Stimulated activated CD4-positive, alpha-beta T cell treated with anti-CD3 and anti-CD28 coated beads, Interleukin-1b, Interleukin-23, amount 100 ng/mL, for 48 hours (primary cell): ENCODE measurements around the gene CYRIA.

Source experiments
- DNase-seq: peaks from one replicate; pipeline ENCODE4 v3.0.0-alpha.2; 2020

The CYRIA gene

DNA sequence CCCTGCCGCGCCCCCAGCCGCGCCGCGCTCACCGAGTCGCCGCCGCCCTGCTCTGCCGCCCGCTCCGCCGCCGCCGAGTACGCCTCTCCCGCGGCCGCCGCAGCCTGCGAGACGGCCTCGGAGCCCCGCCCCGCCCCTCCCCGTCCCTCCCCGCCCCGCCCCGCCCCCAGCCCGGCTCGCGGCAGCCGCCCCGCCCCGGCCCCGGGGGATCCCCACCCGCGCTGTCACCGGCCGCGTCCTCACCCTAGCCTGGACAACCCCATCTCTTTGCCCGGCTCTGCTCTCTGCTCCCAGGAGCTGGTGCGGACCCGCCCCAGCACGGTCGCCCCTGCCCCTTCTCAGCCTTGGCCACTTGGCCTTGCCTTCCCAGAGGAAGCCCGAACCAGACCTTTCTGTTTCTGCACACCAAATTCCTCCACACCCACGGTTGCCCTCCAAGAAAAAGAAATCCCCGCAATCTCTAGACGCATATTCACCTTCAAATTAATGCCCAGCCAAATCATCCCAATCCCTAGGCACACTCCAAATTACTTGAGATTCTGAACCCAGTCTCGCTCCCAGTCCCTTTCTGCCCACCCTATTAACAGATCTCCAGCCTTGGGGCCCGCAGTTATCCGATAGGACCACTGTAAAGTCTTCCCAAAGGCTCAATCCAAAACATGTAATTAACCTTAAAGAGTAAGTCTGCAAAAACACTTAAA, at the start of gene CYRIA:
Gene CYRIA, minus strand, starts transcription at position 87 of the 701 bp plus-strand sequence. CDS start 77,715 bp downstream, outside the sequence.
- peak; percentile 45 for DNase-seq

DNA sequence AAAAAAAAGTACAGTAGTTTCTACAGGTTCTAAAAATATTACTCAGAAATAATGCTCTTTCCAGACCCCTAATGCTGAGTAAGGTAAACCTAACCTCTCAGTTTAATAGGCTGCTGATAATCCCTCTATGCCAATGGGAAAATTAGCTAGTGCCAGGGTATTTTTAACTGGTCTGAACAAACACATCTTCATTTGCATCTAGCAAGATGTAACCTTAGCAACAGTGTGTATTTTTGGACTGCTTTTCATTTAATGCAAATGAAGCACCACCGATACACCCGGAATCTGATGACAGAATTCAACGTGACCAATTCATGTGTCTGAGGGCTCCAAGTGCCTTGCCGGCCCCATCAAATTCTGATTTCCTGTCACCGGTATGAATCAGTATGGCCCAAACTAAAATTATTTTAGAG, 47.4 kb upstream of the CYRIA start:
- no peak for DNase-seq

DNA sequence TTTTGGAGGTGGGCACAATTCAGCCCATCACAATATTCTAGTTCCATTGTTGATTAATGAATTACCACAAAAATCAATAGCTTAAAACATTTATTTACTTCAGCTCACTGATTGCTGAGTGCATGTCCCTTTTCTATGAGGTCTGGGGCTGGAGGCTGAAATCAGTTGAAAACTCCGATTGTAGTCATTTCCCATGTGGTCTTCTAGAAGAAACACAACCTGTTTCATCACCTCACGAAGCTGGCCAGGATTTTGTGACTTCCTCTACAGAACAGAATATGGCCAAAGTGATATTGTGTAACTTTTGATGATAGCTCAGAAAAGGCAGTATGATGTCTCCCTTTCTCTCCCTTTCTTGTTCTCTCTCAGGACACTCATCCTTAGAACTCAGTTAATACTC, 44.1 kb upstream of the CYRIA start:
- no peak for DNase-seq

DNA sequence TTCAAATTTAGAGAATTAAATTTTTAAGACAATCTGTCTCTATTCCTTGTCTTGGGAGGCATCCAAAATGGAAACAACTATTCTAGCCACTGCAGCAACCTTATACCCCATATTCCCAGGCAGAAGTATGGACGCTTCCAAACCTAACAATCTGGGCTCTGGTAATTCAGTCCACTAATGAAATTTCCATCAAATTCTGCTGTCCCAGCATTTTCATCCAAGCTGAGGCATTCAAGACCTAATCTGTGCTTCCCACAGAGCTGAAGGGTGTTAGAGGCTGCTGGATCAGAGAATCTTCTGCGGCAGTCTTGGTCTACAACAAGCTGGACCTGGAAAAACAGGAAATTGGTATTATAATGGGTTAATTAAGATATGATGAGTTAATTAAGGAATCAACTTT, 42.5 kb upstream of the CYRIA start:
- no peak for DNase-seq

DNA sequence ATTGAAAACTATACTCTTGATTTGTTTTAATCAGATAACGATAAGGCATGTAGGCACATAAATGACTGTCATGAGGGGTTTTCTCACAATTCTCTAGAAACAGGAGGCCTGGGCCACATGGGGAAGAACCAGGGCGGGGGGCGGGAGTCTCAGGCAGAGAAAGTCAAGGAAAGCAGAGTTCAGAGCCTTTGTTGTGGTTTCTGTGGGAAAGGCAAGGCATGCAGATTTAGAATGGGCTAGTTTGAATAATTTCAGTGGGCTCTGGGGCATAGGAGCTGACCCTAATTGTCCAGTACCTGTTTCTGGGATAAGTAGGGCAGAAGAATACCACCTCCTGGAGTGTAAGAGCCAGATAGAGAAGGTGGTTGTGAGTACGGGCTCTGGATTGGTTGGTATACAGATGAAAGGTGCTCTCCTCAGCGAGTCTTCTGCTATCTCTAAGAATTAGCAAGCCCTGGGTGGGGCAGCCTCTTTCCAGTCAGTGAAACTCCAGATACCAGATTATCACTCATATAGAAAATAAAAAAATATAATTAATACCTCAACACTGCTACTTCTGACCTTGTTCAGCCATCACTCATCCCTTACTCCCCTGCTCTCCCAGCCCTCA, 41.5 kb upstream of the CYRIA start:
- DNase-seq = no peak

DNA sequence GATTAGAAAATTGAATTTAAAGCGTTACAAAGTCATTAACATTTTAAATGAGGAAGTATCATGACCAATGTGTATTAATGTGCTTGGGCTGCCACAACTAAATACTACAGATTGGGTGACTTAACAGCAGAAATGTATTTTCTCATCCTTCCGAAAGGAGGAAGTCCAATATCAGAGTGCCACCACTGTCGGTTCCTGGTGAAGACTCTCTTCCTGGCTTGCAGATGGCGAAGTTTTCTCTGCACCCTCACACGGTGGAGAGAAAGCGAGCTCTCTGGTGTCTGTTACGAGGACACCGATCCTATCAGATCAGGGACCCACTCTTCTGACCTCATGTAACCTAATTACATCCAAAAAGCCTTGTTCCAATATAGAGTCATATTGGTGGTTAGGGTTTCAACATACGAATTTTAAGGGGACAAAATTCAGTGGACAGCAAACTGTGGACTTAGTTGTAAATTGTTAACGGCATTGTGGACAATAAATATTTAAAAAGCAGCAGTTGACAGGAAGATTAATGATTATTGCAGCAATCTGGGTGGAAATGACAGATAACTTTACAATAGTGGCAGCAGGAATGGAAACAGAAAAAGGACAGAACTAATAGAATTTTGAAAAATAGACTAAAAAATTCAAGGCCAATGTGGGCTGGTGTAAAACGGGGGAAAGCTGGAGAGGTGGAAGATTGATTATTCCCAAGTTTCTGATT, 35.1 kb upstream of the CYRIA start:
- DNase-seq = no peak

DNA sequence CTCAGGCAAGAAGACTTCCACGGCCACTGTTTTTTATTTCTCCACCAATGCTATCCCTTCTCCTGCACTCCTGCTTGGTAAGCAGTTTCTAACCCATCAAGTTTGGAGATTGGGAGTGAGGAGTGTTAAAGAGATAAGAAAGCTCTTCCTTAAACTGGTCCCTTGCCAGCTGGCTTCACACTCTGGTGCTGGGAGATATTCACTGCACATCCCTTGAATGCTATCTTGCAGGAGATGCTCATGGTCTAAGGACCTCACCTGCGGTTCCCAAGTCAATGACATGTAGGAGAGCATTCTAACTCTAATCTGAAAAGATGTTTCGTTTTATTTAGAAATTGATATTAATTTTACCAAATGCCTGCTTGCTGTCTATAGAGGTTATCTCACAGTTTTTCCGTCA, 28.2 kb upstream of the CYRIA start:
- no peak for DNase-seq

DNA sequence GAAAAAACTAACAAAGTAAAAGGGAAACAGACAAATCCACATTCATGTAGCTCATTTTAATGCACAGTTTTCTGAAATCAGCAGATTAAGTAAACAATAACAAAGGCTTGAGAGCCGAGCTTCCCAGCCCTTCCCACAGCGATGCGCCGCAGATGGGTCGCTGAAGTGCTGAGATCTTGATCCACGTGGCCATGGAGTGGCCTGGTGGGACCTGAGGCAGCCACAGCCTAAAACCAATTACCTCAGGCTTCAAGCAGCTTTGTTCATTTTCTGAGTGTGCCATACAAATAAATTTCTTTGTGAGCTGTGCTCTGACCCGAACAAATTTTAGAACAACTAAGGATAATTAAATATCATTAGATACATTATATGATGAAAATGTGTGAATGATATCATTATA, 25.6 kb upstream of the CYRIA start:
- no peak for DNase-seq

DNA sequence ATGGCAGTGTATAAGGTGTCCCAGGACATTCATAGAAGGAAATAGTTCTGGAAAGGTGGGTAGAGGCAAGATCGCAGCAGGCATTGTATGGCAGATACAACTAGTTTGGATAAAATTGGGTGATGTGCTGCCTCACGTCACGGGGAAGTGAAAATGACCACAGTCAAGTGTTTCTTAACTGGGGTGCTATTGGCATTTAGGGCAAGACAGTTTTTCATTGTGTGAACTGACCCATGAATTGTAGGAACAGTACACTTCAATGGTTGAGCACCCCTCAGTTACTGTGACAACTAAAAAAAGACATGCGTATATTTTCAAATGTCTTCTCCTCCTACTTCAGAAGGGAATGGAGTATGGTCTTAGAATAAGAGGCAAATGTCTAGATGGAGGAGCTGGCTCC, 22.3 kb upstream of the CYRIA start:
- DNase-seq = no peak

DNA sequence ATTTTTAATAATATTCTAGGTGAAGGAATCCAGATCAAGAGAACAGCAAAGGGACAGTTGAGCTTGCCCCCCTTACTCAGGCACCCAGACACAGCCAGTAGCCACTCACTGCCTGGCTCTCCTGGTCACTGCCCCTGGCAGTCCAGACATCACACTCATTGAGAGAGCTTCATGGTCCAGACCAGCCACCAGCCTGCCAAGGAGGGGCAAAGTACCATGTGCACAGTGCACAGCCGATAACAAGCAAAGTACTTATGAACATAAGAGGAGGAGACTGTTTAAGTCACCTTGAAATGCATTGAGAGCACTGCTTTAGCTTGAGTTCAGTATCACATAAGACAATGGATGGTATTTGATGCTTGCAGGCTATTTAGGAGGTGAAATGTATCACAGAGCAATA, 21.6 kb upstream of the CYRIA start:
- no peak for DNase-seq

DNA sequence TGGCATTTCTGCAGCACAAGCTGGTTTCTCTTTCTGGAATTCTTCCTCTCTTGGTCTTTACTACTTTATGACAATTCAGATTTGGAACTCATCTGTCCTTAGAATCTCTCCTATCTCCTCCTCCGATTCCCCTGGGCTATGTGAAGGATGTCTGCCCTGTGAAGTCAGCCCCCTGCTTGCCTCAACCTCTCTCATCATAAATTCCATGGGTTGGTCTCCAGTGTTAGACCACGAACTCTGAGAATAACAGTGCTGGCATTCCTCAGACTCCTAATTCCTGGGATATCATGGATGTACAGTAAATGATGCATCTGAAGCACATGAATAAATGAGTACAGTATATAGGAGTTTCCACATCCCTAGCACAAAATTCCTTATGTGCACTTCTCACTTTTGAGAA, 21.0 kb upstream of the CYRIA start:
- DNase-seq = no peak

DNA sequence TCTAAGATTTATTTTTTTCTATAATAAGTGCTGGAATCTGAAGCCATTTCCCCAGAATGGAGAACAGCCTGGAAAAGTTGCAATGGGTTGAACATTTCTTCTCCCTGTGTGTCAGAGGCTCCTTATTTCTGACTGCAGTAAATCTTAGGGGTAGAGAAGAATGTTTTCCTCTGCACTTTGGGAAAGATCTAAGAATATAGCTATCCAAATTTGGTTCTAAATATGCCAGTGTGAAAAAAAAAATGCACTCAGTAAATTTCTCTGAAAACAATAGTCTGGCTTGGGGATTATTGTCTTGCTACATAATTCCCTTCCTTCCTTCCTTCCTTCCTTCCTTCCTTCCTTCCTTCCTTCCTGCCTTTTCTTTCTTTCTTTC, 19.7 kb upstream of the CYRIA start:
- no peak for DNase-seq

DNA sequence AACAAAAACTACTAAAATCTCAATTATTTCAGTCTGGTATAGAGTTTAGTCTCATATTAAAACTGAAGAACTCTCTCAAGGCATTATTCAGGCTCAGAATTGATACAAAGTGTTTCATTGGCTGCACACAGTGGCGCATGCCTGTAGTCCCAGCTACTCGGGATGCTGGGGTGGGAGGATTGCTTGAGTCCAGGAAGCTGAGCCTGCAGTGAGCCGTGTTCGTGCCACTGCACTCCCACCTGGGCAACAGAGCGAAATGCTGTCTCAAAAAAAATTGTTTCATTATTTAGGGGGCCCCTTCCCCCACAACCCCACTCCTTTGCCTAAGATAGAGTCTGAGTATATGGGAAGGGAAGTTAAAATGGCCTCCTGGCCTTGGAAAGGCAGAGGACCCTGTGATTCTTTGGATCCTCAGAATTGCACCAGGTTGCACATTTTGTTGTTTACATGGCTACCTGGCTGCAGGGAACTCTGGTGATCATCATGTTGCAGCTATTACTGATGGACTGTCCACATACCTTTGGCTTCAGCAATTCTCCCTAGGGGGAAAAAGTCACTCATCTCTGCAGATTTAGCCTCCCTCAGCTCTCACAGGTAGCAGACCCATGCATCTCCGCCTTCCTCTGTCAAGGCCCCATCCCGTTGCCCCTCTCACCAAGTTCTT, 19.2 kb upstream of the CYRIA start:
- no peak for DNase-seq

DNA sequence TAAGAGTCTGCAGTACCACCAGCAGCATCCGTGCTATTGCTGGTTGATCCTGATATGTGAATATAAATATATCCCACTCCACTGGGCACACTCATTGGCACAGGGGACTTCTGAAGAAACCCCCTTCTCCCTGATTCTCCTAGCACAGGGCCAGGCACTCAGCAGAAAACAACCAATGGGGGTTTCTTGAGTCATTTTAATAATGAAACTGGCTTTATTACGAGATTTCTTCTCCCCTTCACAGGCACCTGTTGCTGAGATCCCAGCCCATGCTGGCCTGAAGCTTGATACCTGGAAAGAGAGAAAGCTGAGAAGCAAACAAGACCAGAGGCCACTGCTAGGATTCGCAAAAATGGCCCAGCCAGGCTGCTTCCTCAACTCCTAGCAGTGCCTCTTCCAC, 17.9 kb upstream of the CYRIA start:
- no peak for DNase-seq

DNA sequence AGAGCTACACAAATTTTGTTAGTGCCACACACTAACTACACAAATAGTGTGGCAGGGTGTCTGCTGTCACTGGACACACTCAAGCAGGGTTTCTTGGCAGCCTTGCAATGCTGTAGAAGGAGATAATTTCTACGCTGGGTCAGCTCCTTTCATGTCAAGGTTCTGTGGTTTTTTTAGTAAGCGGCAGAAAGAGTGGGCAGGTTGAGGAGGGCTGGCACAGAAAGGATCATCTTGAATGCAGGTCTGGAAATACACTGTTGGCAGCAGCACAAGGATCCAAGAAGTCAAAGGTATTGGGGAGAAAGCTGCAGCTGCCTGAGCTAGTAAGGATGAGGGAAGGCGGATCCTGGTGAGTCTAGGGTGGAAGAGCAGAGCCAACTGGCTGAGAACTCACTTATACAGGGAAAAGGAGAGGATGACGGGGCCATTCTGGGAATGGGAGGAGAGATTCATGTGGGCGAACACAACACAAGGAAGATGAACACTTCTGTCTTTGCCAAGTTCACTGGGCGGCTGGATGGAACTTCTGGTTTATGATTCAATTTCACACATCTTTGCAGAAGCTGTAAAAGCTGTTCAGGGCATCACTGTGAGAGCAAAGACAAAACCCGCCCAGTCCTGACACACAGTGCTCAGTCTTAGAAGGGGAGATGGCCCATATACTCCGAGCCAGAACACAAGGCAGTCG, 16.9 kb upstream of the CYRIA start:
- DNase-seq = no peak

DNA sequence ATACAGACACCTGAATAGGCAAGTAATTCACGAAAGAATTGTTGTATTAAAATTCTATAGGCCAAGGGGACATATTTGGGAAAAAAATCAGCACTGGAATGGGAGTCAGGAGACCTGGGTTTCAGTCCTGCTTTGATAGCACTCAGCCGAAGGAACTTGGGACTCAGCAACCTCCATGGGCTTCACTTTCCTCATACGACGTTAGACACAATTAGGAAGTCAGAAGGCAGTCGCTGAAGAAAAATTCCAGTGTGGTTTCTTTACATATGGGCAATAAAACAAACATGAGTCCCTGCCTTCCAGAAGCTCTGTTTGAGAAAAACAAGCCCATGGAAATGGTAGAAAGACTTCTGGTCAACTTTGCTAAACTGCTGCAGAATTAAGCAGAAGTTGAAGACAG, 15.1 kb upstream of the CYRIA start:
- DNase-seq = no peak

DNA sequence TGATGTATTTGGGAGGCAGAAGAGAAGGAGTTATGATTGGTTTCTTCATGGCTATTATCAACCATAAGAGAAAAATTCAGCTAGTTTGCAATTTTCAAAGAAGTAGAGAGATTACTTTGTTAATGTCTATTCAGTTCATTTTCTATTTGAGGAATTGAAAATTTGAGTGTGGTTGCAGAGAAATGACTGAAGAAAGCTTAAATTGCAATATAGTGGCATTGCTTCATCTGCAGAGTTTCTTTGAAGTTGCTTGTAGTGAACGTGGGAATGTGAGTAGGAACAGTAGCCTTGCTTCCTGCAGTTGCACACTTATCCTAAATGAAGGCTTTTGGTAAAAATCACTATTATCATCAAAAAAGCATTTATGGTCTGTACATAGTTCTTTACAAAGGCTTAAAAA, 14.7 kb upstream of the CYRIA start:
- DNase-seq = no peak

DNA sequence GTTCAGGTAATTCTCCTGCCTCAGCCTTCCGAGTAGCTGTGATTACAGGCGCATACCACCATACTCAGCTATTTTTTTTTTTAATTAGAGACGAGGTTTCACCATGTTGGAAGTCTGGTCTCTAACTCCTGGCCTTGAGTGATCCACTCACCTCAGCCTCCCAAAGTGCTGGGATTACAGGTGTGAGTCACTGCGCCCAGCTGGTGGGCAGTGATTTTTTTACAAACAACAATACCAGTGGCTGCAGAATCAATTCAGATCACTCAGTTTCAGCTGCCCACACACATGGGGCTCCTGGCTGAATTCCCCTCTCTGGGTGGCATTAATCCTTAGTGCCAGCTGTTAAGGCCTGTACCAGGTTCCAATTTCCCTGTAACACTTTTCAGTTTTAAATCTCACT, 13.3 kb upstream of the CYRIA start:
- no peak for DNase-seq

DNA sequence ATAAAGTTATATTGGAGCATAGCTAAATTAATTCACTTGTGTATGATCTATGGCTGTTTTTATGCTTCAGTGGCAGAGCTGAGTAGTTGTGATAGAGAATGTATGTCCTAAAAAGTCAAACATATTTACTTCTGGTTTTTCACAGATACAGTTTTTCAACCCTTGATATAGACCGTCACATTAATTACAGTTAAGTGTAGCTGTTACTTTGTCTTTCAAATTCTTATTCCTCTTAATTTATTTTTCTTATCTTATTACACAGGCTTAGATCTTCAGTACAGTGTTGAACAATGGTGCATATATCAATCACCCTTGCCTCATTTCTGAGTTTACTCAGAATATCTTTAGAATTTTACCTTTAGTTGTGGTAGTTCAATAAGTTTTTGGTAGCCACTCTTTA, 12.2 kb upstream of the CYRIA start:
- DNase-seq = no peak

DNA sequence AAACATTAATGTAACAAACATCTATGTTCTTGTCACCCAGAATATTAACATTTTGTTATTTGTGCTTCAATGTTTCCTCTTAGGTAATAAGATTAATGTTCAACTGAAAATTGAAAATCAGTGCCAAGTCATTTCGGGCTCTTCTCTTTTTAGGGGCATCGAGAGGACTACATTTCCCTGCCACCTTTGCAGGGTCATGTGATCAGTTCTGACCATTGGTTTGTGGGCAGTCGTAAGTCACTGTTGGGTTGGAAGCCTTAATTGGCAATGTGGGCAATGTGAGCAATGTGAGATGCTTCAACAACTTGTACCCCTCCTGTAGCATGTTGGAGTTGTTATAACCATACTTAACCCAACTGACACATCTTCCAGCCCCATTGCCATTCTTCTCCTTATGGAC, 10.1 kb upstream of the CYRIA start:
- DNase-seq = no peak

DNA sequence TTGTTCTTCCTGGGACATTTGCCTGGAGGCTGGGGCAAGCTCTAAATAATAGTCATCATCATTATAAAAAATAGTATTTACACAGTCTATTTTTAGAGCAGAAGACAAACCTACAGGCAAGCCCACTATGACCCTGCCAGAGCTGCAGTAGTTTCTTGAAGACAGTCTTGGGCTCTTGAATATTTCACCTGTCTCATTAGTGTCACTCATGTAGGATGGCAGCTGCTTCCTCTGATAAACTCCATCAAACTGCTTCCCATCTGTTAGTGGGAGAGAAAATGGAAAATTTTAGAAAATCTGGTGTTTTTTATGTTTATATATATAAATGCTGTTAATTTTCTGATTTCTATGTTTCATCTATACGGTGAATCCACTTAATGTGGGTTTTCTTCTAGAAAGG, 8.5 kb upstream of the CYRIA start:
- no peak for DNase-seq

DNA sequence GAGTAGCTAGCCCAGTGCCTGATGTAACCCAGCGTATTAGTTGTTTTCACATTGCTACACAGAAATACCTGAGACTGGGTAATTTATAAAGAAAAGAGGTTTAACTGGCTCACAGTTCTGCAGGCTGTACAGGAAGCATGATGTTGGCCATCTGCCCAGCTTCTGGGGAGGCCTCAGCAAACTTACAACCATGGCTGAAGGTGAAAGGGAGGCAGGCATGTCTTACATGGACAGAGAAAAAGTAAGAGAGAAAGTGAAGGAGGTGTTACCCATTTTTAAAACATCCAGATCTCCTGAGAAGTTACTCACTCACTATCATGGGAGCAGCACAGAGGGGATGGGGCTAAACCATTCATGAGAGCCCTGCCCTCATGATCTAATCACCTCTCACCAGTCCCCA, 6.1 kb upstream of the CYRIA start:
- DNase-seq = no peak

DNA sequence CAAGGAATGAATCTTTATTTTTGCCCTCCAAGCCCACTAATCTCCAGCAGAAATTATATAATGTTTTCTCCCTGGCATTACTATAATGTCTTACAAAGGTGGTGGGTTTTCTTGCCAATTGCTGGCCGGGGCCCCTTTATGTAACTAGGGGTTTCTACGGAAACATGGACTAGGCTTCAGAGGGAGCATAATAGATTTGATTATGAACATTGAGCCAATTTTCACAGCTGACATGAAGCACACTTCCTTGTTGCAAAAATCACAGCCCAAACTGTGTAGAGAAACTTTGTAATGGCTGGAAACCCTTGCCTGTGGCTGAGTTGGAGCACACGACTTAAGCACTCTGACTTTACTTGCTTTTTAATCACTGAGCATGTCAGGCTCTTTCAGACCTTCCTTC, 3.8 kb upstream of the CYRIA start:
- DNase-seq = no peak

DNA sequence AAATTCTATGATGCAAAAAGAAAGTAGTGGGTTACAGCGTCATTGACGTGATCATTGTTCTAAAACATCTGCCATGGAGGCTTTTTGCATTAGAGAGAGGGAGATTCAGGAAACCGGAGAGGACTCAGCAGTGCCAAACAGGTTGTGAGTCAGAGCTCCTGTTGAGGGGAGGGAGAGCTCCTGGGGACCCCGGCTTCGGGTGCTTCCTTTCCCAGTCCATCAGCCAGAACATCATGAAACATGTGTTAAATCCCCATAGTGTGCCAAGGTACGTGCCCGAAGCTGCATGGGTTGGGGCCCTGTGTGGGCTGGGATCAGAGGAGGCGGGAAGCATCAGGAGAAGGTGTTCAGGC, 791 bp upstream of the CYRIA start:
- no peak for DNase-seq
